NCI-H226 (cell line): ENCODE measurements around the gene ZNF790.
A peak's percentile ranks its signal among the peaks of the same experiment; 100 is the strongest.

ENCODE experiments used
- DNase-seq: peaks from one replicate; pipeline ENCODE4 v3.0.0-alpha.2; 2015

ZNF790 gene

GRCh38 chr19:36771261-36772231 is 66.6 kb downstream of the ZNF790 start:
- DNase-seq = peak; percentile 97
